ENCODE results near the gene ZBTB45. TPM values are rescaled to one million over a fixed set of nuclear protein-coding genes. Genes with fewer than 3 reads are reported as not detected.

Gene ZBTB45
- total RNA-seq, 1 donor from 2014 or later: 23.7 TPM

DNA sequence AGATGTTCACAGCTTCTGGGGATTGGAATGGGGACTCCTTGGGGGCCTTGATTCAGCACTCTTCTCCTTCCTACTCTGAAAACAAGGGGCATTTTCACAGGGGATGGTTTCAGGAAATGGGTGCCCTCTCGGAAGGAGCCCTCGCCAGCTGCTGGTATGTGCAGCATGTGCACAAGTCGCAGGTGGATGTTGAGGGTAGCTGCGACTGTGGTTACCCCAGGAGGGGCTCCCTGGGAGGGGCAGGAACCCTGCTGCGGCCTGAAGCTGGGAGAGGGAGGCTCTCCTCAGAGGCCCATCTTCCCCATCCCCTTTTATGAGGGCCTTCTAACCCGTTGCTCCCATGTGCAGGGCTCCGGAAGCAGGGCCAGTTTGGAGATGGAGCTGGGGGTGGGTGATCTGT is 37.2 kb downstream of the ZBTB45 start:
- no peak for DNase-seq (ENCODE audit: low read depth)
- TF ChIP-seq, protein P1, sequence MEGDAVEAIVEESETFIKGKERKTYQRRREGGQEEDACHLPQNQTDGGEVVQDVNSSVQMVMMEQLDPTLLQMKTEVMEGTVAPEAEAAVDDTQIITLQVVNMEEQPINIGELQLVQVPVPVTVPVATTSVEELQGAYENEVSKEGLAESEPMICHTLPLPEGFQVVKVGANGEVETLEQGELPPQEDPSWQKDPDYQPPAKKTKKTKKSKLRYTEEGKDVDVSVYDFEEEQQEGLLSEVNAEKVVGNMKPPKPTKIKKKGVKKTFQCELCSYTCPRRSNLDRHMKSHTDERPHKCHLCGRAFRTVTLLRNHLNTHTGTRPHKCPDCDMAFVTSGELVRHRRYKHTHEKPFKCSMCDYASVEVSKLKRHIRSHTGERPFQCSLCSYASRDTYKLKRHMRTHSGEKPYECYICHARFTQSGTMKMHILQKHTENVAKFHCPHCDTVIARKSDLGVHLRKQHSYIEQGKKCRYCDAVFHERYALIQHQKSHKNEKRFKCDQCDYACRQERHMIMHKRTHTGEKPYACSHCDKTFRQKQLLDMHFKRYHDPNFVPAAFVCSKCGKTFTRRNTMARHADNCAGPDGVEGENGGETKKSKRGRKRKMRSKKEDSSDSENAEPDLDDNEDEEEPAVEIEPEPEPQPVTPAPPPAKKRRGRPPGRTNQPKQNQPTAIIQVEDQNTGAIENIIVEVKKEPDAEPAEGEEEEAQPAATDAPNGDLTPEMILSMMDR (conservative IDR thresholded peaks at IDR 0.05; ENCODE audit: low read depth, low read length): no peak
- H3K4me3 ChIP-seq (ENCODE audit: low read depth, low read length): no peak overlapping the region

DNA sequence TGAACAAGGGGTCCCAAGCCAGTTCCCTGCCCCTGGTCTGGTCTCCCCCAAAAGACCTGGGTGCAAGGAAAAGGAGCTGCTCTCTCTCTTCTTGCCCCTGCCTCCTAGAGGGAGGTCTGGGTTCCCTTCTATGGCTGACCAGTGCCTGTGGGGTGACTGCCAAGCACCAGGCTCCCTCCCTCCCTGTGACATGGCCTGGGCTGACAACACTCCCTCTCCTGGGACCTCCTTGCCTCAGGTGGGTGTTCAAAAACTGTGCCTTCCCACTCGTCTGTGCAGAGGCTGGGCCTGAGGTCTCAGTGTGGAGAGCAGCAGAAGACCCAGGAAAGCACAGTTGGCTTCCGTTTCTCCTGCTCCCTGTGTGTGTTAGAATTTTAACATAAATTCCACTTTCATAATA is 38.8 kb downstream of the ZBTB45 start:
- H3K4me3 ChIP-seq (ENCODE audit: low read depth, low read length): no peak overlapping the region
- DNase-seq (ENCODE audit: low read depth): no peak
- TF ChIP-seq, protein P1 (conservative IDR thresholded peaks at IDR 0.05; ENCODE audit: low read depth, low read length): no peak

DNA sequence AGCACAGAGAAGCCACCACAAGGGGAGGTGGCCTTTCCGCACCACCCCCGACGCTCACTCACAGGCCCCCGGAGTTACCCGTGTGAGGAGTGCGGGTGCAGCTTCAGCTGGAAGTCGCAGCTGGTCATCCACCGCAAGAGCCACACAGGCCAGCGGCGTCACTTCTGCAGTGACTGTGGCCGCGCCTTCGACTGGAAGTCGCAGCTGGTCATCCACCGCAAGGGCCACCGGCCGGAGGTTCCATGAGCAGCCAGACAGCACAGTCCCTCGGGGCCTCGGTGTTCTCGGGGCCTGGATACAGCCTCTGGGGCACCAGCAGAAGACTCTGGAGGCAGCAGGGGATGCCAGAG is 39.2 kb downstream of the ZBTB45 start:
- TF ChIP-seq, protein P1 (conservative IDR thresholded peaks at IDR 0.05; ENCODE audit: low read depth, low read length): no peak

DNA sequence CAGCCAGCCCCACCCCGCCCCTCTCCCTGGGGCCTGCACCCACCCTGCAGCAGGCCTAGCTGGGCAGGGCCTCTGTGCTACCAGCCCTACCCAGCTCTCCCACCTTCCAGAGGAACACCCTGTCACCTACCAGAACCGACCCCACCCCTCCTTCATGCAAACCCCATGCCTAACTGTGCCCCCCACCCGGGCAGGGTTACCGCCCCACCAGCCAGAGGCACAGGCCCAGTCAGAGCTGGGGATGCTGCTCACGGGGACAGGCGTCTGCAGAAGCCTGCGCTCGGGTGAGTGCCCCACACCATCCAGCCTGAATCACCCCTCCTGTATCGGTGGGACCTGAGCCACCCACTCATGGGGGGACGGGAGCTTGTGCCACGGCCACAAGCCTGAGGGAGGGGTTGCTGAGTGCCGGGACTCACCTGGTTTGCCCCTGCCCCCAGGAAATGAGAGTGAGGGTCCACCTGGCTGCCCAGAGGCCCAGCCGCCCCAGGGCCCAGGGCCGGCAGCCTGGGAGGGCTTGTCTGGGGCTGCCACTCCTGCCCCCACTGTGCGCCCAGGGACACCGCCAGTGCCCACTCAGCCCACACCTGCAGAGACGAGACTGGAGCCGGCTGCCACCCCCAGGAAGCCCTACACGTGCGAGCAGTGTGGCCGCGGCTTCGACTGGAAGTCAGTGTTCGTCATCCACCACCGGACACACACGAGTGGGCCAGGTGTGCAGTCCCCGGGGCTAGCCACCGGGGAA is 39.7 kb downstream of the ZBTB45 start:
- TF ChIP-seq, protein P1 (conservative IDR thresholded peaks at IDR 0.05; ENCODE audit: low read depth, low read length): no peak
- H3K4me3 ChIP-seq (ENCODE audit: low read depth, low read length): no peak overlapping the region
- no peak for DNase-seq (ENCODE audit: low read depth)

More for the DNA sequence above, 39.2 kb downstream of the ZBTB45 start:
- DNase-seq (ENCODE audit: low read depth): no peak
- no peak overlapping the region for H3K4me3 ChIP-seq (ENCODE audit: low read depth, low read length)

DNA sequence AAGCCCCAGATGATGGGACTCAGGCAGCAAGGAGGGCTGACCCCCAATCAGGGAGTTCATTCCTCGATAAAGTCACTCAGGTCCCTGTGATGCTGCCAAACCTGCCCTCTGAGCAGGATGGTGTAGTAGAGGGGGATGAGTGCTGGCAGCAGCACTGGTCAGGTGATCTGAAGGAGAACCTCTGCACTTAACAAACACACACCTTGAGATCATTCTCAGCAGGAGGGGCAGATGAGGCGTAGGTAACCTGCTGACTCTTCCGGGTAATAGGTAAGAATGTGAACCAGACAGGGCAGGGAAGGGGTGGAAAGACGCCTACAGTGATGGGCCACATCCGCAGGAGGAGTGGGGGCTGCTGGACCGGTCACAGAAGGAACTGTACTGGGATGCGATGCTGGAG is 40.3 kb downstream of the ZBTB45 start:
- TF ChIP-seq, protein P1 (conservative IDR thresholded peaks at IDR 0.05; ENCODE audit: low read depth, low read length): no peak

DNA sequence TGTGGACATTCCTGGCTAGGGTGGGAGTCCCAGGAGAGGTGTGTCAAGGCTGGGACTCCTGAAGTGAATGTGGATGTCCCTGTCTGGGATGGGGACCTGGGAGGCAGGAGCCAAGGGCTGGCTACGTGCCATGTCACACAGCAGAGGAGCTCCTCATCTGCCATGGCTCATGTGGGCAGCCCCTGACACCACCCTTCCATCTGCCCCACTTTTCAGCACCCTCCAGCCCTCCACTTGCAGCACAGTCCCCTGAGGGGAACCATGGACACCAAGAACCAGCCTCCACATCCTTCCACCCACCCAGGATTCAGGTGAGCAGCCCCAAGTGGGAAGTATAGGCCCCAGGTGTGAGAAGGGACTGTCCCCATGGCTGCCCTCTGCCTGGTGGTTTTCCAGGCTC is 41.7 kb downstream of the ZBTB45 start:
- DNase-seq (ENCODE audit: low read depth): no peak
- no peak overlapping the region for H3K4me3 ChIP-seq (ENCODE audit: low read depth, low read length)
- TF ChIP-seq, protein P1 (conservative IDR thresholded peaks at IDR 0.05; ENCODE audit: low read depth, low read length): no peak

More for the DNA sequence above, 40.3 kb downstream of the ZBTB45 start:
- DNase-seq (ENCODE audit: low read depth): no peak
- H3K4me3 ChIP-seq (ENCODE audit: low read depth, low read length): no peak overlapping the region

DNA sequence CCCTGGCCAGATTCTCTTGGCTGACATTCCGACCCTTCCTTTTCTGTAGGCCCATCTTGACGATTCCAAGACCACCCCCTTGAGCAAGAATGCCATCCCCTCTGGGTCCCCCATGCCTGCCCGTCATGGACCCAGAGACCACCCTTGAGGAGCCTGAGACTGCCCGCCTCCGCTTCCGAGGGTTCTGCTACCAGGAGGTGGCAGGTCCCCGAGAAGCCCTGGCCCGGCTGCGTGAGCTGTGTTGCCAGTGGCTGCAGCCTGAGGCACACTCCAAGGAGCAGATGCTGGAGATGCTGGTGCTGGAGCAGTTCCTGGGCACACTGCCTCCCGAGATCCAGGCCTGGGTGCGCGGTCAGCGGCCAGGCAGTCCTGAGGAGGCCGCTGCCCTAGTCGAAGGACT is 42.5 kb downstream of the ZBTB45 start:
- peak overlapping the region; percentile 88 for H3K4me3 ChIP-seq (ENCODE audit: low read depth, low read length)
- TF ChIP-seq, protein P1 (conservative IDR thresholded peaks at IDR 0.05; ENCODE audit: low read depth, low read length): no peak
- no peak for DNase-seq (ENCODE audit: low read depth)
